Coronary artery (tissue), 2 donors: ENCODE measurements around the gene CSGALNACT2.
"Not testable (repeated sequence)": the region's sequence is repeated elsewhere in the genome, so short reads cannot be mapped to it uniquely, and the experiment has no call there.

Experiments
- DNase-seq: peaks from one replicate; pipeline ENCODE4 v3.0.0-alpha.2; 2017; ENCODE audit warnings: low spot score
- H3K27ac ChIP-seq, 2 donors: fragments of 200-600 bp; sonication (generic); one replicate each; pipeline ENCODE4 v1.5.1; 2016 to 2019
- H3K4me3 ChIP-seq: fragments of 200-600 bp; sonication (generic); 2 replicates; pipeline ENCODE4 v1.5.1; 2016; ENCODE audit warnings: mild to moderate bottlenecking, moderate library complexity
- TF ChIP-seq, protein P1 (sequence below): fragments of 200-600 bp; sonication (generic); IDR thresholded peaks from one replicate; pipeline ENCODE4 v1.5.1; 2019; ENCODE audit warnings: antibody characterized with exemption

CSGALNACT2 gene

DNA sequence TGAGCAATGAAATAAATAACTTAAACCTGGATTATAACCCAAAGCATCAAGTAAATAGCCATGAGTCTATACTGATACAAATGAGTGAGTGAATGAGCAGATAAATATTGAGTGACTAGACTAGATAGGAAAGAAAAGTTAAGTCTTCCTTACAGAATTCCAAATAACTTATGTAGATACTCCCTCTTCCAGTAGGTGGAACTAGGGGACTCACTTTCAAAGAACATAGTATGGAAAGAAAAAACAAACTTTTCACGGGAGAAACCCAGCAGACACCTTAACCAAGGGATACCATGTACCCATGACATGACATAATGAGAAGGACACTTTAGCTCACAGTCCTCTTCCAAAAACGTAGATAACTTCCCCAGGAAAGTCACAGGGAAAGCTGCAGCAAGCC lies 32.2 kb downstream of the CSGALNACT2 start:
- no peak overlapping the region for H3K4me3 ChIP-seq
- H3K27ac ChIP-seq: no peak overlapping the region
- TF ChIP-seq, protein P1, sequence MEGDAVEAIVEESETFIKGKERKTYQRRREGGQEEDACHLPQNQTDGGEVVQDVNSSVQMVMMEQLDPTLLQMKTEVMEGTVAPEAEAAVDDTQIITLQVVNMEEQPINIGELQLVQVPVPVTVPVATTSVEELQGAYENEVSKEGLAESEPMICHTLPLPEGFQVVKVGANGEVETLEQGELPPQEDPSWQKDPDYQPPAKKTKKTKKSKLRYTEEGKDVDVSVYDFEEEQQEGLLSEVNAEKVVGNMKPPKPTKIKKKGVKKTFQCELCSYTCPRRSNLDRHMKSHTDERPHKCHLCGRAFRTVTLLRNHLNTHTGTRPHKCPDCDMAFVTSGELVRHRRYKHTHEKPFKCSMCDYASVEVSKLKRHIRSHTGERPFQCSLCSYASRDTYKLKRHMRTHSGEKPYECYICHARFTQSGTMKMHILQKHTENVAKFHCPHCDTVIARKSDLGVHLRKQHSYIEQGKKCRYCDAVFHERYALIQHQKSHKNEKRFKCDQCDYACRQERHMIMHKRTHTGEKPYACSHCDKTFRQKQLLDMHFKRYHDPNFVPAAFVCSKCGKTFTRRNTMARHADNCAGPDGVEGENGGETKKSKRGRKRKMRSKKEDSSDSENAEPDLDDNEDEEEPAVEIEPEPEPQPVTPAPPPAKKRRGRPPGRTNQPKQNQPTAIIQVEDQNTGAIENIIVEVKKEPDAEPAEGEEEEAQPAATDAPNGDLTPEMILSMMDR: no peak
- DNase-seq: no peak

DNA sequence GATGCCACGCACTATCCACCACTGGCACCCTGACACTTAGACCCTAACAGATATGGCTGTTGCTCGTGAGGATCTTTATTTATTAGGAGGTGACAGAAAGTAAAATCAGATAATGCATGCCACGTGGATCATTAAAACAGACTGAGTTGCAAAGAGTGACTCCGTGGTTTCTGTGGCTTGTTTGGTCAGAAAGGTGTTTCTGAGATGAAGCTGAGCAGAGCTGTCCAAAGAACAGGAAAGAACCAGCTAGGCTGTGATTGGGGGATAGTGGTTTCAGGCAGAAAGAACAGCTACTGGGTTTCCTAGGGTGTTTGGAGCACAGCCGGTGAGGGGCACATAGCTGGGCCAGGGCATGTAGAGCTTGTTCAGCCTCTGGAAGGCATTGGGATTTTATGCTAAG lies 34.4 kb downstream of the CSGALNACT2 start:
- TF ChIP-seq, protein P1: no peak
- DNase-seq: no peak
- H3K27ac ChIP-seq: no peak overlapping the region

DNA sequence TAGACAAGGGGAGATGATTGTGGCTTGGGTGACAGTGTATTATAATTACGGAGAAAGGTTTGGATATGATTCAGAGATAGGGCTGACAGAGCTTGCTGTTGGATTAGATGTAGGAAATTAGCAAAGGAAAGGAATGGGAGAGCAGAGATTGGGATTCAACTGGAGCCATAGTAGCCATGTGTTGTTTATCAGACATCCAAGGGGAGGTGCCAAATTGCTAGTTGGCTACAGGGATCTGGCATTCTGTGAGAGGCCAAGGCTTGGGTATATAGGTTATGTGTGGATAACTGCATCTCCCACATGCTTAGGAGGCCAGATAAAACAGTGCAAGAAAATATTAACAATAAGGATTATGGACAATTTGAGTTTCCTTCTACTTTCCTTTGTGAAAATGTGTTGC lies 34.9 kb downstream of the CSGALNACT2 start:
- H3K27ac ChIP-seq: no peak overlapping the region
- TF ChIP-seq, protein P1: no peak
- no peak overlapping the region for H3K4me3 ChIP-seq
- no peak for DNase-seq

More for the DNA sequence above, 34.4 kb downstream of the CSGALNACT2 start:
- no peak overlapping the region for H3K4me3 ChIP-seq

DNA sequence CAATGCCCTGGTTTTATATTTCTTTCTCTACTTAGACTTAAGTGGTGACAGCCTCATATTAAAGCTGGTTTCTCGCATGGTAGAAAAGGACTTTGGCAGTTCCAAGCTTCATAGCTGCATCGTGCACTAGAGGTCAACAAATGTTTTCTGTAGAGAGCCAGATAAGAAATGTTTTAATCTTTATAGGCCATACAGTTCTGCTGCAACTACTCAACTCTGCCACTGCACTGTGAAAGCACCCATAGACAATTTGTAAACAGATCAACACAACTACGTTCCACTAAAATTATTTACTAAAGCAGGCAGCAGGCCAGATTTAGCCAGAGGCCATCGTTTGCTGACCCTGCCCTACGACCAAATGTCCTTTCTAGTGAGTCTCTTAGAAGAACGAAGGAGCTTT lies 36.7 kb downstream of the CSGALNACT2 start:
- DNase-seq: no peak
- Histone ChIP-seq H3K4me3 (no peak overlapping the region), H3K27ac (no peak overlapping the region)
- TF ChIP-seq, protein P1: no peak

DNA sequence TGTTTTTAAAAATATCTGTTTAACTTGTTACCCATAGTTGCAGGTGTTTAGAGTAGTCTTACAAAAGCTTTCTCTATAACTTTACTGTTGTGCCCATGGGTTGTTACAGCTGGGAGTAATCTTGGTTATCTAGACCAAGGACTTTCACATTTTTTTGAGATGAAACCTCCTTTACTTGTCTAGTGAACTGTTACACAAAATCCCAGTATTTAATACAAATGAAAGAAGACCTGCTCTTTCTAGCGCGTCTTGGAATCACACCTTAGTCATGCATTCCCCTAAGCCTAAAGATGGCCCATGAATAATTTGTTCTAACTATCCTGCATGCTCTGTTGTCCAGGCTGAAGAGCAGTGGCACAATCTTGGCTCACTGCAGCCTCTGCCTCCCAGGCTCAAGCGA lies 38.0 kb downstream of the CSGALNACT2 start:
- TF ChIP-seq, protein P1: no peak
- no peak overlapping the region for H3K27ac ChIP-seq
- no peak overlapping the region for H3K4me3 ChIP-seq
- DNase-seq: no peak

DNA sequence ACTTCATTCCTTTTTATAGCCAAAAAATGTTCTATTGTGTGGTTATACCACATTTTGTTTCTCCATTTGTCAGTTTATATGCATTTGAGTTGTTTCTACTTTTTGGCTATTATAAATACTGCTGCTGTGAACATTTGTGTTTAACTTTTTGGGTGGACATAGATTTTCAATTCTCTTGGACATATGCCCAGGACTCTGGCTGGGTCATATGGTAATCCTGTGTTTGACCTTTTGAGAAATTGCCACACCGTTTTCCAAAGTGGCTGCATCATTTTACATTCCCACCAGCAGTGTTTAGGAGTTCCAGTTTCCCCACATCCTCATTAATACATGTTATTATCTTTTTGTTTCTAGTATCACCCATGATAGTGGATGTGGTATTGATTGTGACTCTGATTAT lies 39.4 kb downstream of the CSGALNACT2 start:
- H3K27ac ChIP-seq: no peak overlapping the region
- no peak overlapping the region for H3K4me3 ChIP-seq
- DNase-seq: no peak
- TF ChIP-seq, protein P1: no peak

DNA sequence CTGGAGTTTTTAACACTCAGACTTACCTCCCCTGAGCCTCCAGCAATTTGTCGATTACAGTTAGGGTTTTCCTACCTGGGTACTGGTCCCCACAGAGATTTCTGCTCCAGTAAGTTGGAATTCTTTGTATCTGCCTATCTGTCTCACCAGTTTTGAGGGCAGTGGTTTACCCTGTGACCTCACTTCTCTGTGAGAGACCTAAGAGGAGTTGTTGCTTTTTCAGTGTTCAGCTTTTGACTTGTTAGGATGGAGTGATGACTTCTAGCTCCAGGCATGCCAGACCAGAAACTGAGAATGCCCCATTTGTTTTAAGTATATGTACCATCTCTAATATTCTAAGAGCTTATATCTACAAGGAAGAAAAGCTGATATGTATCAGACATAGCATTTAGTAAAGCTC lies 42.9 kb downstream of the CSGALNACT2 start:
- TF ChIP-seq, protein P1: no peak
- Histone ChIP-seq H3K4me3 (no peak overlapping the region), H3K27ac (no peak overlapping the region)
- no peak for DNase-seq

DNA sequence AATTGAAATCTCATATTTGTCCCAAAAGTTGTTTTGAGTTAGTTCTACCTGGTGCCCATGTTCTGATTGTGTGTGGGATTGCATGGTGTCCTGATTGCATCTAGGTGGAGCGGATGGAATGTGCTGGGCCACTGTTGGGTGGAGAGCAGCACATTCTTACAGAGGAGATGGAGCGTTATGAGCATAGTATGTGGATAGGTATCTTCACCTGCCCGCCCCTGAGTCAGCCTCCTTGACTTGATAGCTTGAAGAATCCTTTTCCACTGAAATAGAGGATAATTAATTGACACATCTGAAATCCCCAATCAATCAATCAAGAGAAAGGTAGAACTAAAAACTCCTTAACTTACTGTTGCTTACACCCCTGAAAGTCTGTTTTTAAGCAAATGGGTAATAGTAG lies 45.5 kb downstream of the CSGALNACT2 start:
- H3K27ac ChIP-seq, H3K4me3 ChIP-seq, DNase-seq: not testable (repeated sequence)
